ENCODE data around the gene ATP8A2. TPM values are rescaled to one million over a fixed set of nuclear protein-coding genes. Genes with fewer than 3 reads are reported as not detected.

ATP8A2 gene
- polyA plus RNA-seq, 1 donor from 2014 or later, result 11.9 TPM

DNA sequence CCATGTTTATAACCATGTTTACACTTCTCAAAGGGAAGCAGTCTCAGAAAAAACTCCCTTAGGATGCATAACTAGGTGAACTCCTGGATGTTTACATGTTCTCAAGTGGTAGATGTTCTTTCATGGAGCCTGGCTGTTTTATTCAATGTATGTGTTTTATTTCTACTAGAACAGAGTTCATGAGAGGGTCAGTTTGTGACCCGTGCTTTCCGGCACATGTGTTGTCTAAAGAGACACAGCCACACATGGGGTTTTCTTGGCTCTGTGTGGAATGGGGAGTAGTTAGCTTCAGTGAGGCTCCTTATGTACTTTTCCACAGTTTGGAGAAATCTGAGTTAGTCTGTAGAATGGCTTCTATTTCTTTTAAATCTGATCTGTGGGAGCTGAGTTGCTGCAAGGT lies 60.9 kb downstream of the ATP8A2 start:
- Histone ChIP-seq H3K79me2 (replicated peaks; ENCODE audit: insufficient read depth, low read length) (no peaks in the 10 kb centered on the region), H3K27ac (ENCODE audit: low read length) (no peak overlapping the region), H3K4me2 (ENCODE audit: low read length) (no peak overlapping the region), H3F3A (ENCODE audit: insufficient read depth, low read length, poor library complexity, severe bottlenecking) (no peaks in the 10 kb centered on the region), H3K36me3 (ENCODE audit: insufficient read depth, low read length) (no peaks in the 10 kb centered on the region), H3K27me3 (ENCODE audit: insufficient read depth, low read depth, low read length) (no peaks in the 10 kb centered on the region), H2AFZ (ENCODE audit: low read depth, low read length) (no peak overlapping the region), H3K9ac (ENCODE audit: low read length) (no peak overlapping the region), H3K9me3 (ENCODE audit: low read length) (no peaks in the 10 kb centered on the region), H4K20me1 (ENCODE audit: insufficient read depth) (no peaks in the 10 kb centered on the region), H3K9me2 (ENCODE audit: insufficient read depth, low read length) (no peaks in the 10 kb centered on the region), H3K4me3 (ENCODE audit: low read length) (no peak overlapping the region)
- TF ChIP-seq, protein P1, sequence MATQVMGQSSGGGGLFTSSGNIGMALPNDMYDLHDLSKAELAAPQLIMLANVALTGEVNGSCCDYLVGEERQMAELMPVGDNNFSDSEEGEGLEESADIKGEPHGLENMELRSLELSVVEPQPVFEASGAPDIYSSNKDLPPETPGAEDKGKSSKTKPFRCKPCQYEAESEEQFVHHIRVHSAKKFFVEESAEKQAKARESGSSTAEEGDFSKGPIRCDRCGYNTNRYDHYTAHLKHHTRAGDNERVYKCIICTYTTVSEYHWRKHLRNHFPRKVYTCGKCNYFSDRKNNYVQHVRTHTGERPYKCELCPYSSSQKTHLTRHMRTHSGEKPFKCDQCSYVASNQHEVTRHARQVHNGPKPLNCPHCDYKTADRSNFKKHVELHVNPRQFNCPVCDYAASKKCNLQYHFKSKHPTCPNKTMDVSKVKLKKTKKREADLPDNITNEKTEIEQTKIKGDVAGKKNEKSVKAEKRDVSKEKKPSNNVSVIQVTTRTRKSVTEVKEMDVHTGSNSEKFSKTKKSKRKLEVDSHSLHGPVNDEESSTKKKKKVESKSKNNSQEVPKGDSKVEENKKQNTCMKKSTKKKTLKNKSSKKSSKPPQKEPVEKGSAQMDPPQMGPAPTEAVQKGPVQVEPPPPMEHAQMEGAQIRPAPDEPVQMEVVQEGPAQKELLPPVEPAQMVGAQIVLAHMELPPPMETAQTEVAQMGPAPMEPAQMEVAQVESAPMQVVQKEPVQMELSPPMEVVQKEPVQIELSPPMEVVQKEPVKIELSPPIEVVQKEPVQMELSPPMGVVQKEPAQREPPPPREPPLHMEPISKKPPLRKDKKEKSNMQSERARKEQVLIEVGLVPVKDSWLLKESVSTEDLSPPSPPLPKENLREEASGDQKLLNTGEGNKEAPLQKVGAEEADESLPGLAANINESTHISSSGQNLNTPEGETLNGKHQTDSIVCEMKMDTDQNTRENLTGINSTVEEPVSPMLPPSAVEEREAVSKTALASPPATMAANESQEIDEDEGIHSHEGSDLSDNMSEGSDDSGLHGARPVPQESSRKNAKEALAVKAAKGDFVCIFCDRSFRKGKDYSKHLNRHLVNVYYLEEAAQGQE (IDR thresholded peaks at IDR 0.05; ENCODE audit: borderline replicate concordance), result no peak
- no peak for TF ChIP-seq RAD21 (conservative IDR thresholded peaks at IDR 0.05)
- TF ChIP-seq MXI1 (conservative IDR thresholded peaks at IDR 0.05; ENCODE audit: poor library complexity, severe bottlenecking), result no peak
- TF ChIP-seq EZH2 (IDR thresholded peaks at IDR 0.05; ENCODE audit: borderline replicate concordance, insufficient read depth, low read length, poor library complexity, severe bottlenecking), result no peak
- TF ChIP-seq, protein P2, sequence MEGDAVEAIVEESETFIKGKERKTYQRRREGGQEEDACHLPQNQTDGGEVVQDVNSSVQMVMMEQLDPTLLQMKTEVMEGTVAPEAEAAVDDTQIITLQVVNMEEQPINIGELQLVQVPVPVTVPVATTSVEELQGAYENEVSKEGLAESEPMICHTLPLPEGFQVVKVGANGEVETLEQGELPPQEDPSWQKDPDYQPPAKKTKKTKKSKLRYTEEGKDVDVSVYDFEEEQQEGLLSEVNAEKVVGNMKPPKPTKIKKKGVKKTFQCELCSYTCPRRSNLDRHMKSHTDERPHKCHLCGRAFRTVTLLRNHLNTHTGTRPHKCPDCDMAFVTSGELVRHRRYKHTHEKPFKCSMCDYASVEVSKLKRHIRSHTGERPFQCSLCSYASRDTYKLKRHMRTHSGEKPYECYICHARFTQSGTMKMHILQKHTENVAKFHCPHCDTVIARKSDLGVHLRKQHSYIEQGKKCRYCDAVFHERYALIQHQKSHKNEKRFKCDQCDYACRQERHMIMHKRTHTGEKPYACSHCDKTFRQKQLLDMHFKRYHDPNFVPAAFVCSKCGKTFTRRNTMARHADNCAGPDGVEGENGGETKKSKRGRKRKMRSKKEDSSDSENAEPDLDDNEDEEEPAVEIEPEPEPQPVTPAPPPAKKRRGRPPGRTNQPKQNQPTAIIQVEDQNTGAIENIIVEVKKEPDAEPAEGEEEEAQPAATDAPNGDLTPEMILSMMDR (IDR thresholded peaks at IDR 0.05; ENCODE audit: poor library complexity, severe bottlenecking), result no peak
- TF ChIP-seq POLR2AphosphoS5 (IDR thresholded peaks at IDR 0.05), result no peak
- TF ChIP-seq SMC3 (conservative IDR thresholded peaks at IDR 0.05; ENCODE audit: poor library complexity), result no peak
- TF ChIP-seq TAF1 (IDR thresholded peaks at IDR 0.05; ENCODE audit: low read depth), result no peak
- TF ChIP-seq EP300 (conservative IDR thresholded peaks at IDR 0.05; ENCODE audit: poor library complexity, severe bottlenecking), result no peak

DNA sequence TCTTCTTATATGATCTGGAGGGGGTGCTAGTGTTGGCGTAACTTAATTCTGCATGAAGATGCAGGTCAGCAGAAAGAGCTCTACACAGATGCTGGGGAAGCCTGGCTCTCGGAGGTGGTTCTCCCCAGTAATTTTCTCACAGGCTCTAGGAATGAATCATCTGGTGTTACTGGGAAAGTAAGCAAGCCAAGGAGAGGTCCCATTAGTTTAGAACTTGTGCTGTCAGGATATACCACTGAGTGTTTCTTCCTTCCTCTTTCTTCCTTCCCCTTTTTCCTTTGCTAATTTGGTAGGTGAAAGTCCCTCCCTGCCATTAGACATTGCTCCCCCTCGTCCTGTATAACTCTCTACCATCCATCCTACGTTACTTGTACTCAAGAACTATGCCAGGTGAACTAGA lies 68.3 kb downstream of the ATP8A2 start:
- Histone ChIP-seq H4K20me1 (ENCODE audit: insufficient read depth) (no peaks in the 10 kb centered on the region), H3K9ac (ENCODE audit: low read length) (no peak overlapping the region), H3K79me2 (replicated peaks; ENCODE audit: insufficient read depth, low read length) (no peaks in the 10 kb centered on the region), H3K27me3 (ENCODE audit: insufficient read depth, low read depth, low read length) (no peaks in the 10 kb centered on the region), H3K36me3 (ENCODE audit: insufficient read depth, low read length) (no peaks in the 10 kb centered on the region), H3F3A (ENCODE audit: insufficient read depth, low read length, poor library complexity, severe bottlenecking) (no peaks in the 10 kb centered on the region), H2AFZ (ENCODE audit: low read depth, low read length) (no peak overlapping the region), H3K4me2 (ENCODE audit: low read length) (no peak overlapping the region), H3K9me3 (ENCODE audit: low read length) (no peaks in the 10 kb centered on the region), H3K9me2 (ENCODE audit: insufficient read depth, low read length) (no peaks in the 10 kb centered on the region), H3K4me3 (ENCODE audit: low read length) (no peak overlapping the region), H3K27ac (ENCODE audit: low read length) (no peak overlapping the region)
- TF ChIP-seq EZH2 (IDR thresholded peaks at IDR 0.05; ENCODE audit: borderline replicate concordance, insufficient read depth, low read length, poor library complexity, severe bottlenecking) (no peak), POLR2AphosphoS5 (IDR thresholded peaks at IDR 0.05) (no peak)

DNA sequence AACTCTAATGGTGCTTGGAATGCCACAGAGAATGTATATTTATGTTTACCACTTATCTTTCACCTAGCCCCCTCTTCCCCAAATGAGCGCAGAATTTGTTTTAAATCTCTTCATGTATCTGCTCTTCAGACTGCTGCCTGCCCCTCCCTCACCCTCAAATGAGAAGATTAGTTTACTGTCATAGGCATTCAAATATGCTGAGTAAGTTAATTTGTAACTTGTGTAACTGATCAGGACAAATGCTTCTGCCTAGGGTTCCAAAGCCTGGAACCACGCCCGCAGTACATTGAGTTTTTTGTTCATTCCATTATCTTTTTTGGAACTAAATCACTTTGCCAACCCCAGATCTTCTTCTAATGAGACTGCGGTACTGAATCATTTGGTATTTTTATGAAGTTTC lies 74.5 kb downstream of the ATP8A2 start:
- Histone ChIP-seq H2AFZ (ENCODE audit: low read depth, low read length) (no peak overlapping the region), H3K4me3 (ENCODE audit: low read length) (no peak overlapping the region), H3K27ac (ENCODE audit: low read length) (no peak overlapping the region), H3K9me3 (ENCODE audit: low read length) (peaks cover 6% of the 10 kb centered on the region), H3F3A (ENCODE audit: insufficient read depth, low read length, poor library complexity, severe bottlenecking) (no peaks in the 10 kb centered on the region), H3K79me2 (replicated peaks; ENCODE audit: insufficient read depth, low read length) (no peaks in the 10 kb centered on the region), H3K9ac (ENCODE audit: low read length) (no peak overlapping the region), H3K4me2 (ENCODE audit: low read length) (no peak overlapping the region), H4K20me1 (ENCODE audit: insufficient read depth) (no peaks in the 10 kb centered on the region), H3K36me3 (ENCODE audit: insufficient read depth, low read length) (no peaks in the 10 kb centered on the region), H3K27me3 (ENCODE audit: insufficient read depth, low read depth, low read length) (no peaks in the 10 kb centered on the region), H3K9me2 (ENCODE audit: insufficient read depth, low read length) (no peaks in the 10 kb centered on the region)
- TF ChIP-seq EZH2 (IDR thresholded peaks at IDR 0.05; ENCODE audit: borderline replicate concordance, insufficient read depth, low read length, poor library complexity, severe bottlenecking) (no peak), MXI1 (conservative IDR thresholded peaks at IDR 0.05; ENCODE audit: poor library complexity, severe bottlenecking) (no peak), SMC3 (conservative IDR thresholded peaks at IDR 0.05; ENCODE audit: poor library complexity) (no peak), RAD21 (conservative IDR thresholded peaks at IDR 0.05) (no peak), EP300 (conservative IDR thresholded peaks at IDR 0.05; ENCODE audit: poor library complexity, severe bottlenecking) (no peak), POLR2AphosphoS5 (IDR thresholded peaks at IDR 0.05) (no peak), TAF1 (IDR thresholded peaks at IDR 0.05; ENCODE audit: low read depth) (no peak)
- TF ChIP-seq, protein P1 (IDR thresholded peaks at IDR 0.05; ENCODE audit: borderline replicate concordance), result no peak
- TF ChIP-seq, protein P2 (IDR thresholded peaks at IDR 0.05; ENCODE audit: poor library complexity, severe bottlenecking), result no peak
